ENCODE results near the gene TSC22D2.

Gene TSC22D2

DNA sequence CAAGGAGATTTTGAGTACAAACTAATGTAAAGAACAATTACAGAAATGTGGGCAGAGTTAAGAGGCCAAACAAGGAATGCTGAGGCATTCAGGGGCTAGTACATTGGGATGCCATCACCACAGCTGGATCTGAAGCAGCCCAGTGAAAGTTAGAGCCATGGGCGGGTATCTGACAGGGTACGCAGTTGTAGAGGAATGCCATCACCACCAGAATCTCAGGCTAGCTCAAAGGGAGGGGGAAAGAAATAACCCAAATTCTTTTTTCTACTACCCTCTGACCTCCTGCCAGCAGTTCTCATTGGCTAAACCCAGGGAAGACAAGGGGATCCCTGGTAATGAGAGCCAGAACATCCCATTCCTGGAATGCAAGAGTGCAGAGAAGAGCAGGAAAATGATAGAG, 9.0 kb upstream of the TSC22D2 start:
- Mint-ChIP-seq H3K4me3 (no peak overlapping the region), H3K27ac (no peak overlapping the region)

DNA sequence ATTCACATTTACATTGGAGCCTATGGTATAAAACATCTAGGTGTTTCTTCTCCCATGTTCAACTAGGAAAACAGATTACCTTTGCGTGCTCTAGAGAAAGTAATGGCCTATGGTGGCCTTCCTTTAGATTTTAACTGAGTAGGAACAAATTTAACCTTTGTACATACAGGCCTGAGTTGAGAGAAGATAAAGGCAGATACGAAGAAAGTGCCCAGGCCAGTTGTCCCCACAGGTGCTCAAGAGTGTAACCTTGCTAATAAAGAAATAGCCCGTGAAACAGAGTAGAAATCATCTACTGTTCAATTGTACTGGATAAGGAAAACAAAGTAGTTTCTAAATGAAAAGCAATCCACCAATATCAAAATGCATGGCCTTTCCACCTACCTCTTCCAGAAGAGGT, 6.8 kb upstream of the TSC22D2 start:
- no peak overlapping the region for H3K27ac Mint-ChIP-seq
- peaks cover 3% of the 10 kb centered on the region for H3K36me3 Mint-ChIP-seq
- H3K4me3 Mint-ChIP-seq = no peak overlapping the region
- no peaks in the 10 kb centered on the region for H3K9me3 Mint-ChIP-seq (ENCODE audit: low read depth)
- H3K27me3 Mint-ChIP-seq = no peaks in the 10 kb centered on the region
- H3K4me1 Mint-ChIP-seq (ENCODE audit: low read depth) = no peaks in the 10 kb centered on the region

More for the DNA sequence above, 9.0 kb upstream of the TSC22D2 start:
- Mint-ChIP-seq H3K27me3 (no peaks in the 10 kb centered on the region), H3K36me3 (peaks cover 3% of the 10 kb centered on the region), H3K9me3 (ENCODE audit: low read depth) (no peaks in the 10 kb centered on the region), H3K4me1 (ENCODE audit: low read depth) (no peaks in the 10 kb centered on the region)

DNA sequence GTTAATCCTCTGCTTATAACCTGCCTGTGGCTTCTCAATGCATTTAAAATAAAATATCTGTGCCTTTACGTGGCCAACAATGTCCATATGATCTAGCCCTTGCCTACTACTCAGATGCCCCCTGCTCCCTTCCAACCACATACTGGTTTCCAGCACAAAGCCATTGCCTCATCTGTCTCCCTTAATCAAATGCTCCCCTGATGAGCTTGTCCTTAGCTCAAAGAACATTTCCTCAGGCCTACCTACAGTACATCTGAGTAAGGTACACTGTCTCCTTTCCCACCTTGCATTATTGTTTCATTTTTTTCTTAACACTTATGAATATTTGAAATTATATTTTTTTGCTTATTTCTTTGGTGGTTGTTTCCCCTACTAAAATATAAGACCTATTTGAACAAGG, 5.9 kb upstream of the TSC22D2 start:
- peaks cover 9% of the 10 kb centered on the region for H3K4me1 Mint-ChIP-seq (ENCODE audit: low read depth)
- no peaks in the 10 kb centered on the region for H3K27me3 Mint-ChIP-seq
- no peak overlapping the region for H3K4me3 Mint-ChIP-seq

DNA sequence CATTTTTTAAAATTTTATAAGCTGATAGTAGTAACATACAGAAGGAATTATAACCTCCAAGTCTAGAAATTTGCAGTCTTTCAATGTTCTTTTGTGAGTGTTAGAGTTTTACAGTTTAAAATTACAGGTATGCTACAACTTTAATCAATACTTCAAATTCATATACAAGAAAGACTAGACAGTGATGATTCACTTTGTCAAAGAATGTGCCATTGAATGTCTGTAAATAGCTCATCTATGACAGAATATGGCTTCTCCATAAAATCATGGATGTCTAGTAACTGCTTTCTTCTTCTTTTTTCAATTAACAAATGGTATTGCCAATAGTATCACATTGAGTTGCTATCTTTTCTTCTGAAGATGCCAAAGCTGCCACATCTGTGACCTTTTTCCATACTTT, 4.1 kb upstream of the TSC22D2 start:
- Mint-ChIP-seq H3K4me1 (ENCODE audit: low read depth) (peaks cover 16% of the 10 kb centered on the region), H3K27ac (no peak overlapping the region), H3K27me3 (no peaks in the 10 kb centered on the region), H3K36me3 (no peaks in the 10 kb centered on the region), H3K9me3 (ENCODE audit: low read depth) (no peaks in the 10 kb centered on the region), H3K4me3 (no peak overlapping the region)

More for the DNA sequence above, 5.9 kb upstream of the TSC22D2 start:
- no peak overlapping the region for H3K27ac Mint-ChIP-seq
- peaks cover 3% of the 10 kb centered on the region for H3K36me3 Mint-ChIP-seq
- H3K9me3 Mint-ChIP-seq (ENCODE audit: low read depth) = no peaks in the 10 kb centered on the region

DNA sequence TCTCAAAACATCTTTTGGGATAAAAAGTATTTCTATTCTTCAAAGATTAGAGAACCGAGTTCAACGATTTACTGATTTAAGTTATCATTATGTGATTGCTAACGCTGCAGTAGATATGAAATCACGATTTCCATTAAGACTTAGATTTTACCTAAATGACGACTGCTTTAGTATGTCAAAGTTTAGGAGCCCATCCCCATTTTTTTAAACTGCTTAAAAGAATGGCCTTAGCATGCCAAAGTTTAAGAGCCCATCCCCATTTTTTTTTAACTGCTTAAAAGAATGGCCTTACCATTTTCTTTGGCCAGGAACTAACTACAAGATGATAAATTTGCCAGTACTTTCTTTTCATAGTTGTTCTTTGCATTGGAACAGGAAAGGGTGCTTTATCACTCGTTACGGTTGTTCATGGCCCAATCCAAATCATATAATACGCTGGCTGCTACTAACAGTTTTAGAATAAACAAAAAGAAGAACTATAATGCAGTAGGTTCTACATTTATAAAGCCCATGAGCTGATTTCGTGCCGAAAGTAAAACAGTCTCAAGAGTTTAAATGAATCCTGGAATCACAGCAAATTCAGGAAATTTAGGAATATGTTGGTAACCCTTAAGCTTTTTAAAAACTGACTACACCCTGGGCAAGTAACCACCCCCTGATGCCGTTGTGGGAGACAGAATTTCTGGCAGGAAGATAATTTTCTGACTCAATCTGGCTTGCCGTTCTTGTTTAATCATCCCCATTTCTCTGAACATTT, 869 bp upstream of the TSC22D2 start:
- H3K9me3 Mint-ChIP-seq (ENCODE audit: low read depth) = no peaks in the 10 kb centered on the region
- no peaks in the 10 kb centered on the region for H3K27me3 Mint-ChIP-seq
- peaks cover 24% of the 10 kb centered on the region for H3K4me1 Mint-ChIP-seq (ENCODE audit: low read depth)
- H3K27ac Mint-ChIP-seq = peak overlapping the region; percentile 98
- H3K36me3 Mint-ChIP-seq = peaks cover 7% of the 10 kb centered on the region
- H3K4me3 Mint-ChIP-seq = peak overlapping the region; percentile 93

DNA sequence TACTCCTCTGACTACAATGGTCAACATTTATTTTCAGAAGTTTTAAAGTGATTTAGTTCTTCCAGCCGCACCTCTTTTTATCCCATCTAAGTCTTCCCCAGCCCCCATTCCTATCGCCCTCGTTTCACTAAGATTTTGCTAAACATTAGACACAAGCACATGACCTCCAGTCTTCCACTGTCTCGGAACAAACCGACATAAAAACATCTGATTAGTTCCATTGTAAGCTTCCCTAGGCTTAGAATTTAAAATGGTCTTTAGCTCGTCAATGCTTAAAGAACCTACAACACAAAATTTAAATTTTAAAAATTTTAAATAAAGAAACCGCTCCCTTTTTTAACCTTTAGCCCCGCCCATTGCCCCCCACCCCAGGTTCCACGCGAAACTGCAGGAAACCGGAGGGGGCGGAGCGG, 284 bp upstream of the TSC22D2 start:
- Mint-ChIP-seq H3K4me3 (peak overlapping the region; percentile 93), H3K4me1 (ENCODE audit: low read depth) (peaks cover 30% of the 10 kb centered on the region), H3K27me3 (no peaks in the 10 kb centered on the region), H3K27ac (peak overlapping the region; percentile 98), H3K36me3 (peaks cover 7% of the 10 kb centered on the region), H3K9me3 (ENCODE audit: low read depth) (no peaks in the 10 kb centered on the region)

DNA sequence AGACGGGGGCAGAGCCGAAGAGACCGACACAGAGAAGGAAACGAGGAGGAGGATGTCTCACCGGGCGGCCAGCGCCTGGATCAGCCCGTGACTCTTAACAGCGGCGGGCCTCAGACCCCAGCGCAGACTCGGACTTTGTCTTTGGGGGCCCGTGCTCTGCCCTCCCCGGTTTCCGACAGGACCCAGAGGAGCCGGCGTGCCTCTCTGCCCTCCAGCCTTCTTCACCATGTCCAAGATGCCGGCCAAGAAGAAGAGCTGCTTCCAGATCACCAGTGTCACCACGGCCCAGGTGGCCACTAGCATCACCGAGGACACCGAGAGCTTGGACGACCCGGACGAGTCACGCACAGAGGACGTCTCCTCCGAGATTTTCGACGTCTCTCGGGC, 1.0 kb downstream of the TSC22D2 start:
- Mint-ChIP-seq H3K4me1 (ENCODE audit: low read depth) (peaks cover 42% of the 10 kb centered on the region), H3K27ac (peak overlapping the region; percentile 93), H3K4me3 (peak overlapping the region; percentile 93), H3K9me3 (ENCODE audit: low read depth) (no peaks in the 10 kb centered on the region), H3K27me3 (no peaks in the 10 kb centered on the region), H3K36me3 (peaks cover 7% of the 10 kb centered on the region)

DNA sequence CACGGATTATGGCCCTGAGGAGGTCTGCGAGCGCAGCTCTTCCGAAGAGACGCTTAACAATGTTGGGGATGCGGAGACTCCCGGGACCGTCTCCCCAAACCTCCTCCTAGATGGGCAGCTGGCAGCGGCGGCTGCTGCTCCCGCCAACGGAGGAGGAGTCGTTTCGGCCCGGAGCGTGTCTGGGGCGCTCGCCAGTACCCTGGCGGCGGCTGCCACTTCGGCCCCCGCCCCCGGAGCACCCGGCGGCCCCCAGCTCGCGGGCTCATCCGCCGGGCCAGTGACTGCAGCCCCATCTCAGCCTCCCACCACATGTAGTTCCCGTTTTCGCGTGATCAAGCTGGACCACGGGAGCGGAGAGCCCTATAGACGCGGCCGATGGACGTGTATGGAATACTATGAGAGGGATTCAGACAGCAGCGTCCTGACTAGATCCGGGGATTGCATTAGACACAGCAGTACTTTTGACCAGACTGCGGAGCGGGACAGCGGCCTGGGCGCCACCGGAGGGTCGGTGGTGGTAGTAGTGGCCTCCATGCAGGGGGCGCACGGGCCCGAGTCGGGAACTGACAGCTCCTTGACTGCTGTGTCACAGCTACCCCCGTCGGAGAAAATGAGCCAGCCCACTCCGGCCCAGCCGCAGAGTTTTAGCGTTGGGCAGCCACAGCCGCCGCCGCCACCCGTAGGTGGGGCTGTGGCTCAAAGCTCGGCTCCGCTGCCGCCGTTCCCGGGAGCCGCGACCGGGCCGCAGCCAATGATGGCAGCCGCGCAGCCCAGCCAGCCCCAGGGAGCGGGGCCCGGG, 1.6 kb downstream of the TSC22D2 start:
- Mint-ChIP-seq H3K9me3 (ENCODE audit: low read depth) (no peaks in the 10 kb centered on the region), H3K27ac (peak overlapping the region; percentile 93), H3K27me3 (no peaks in the 10 kb centered on the region), H3K4me3 (peak overlapping the region; percentile 93), H3K4me1 (ENCODE audit: low read depth) (peaks cover 48% of the 10 kb centered on the region), H3K36me3 (peaks cover 7% of the 10 kb centered on the region)

DNA sequence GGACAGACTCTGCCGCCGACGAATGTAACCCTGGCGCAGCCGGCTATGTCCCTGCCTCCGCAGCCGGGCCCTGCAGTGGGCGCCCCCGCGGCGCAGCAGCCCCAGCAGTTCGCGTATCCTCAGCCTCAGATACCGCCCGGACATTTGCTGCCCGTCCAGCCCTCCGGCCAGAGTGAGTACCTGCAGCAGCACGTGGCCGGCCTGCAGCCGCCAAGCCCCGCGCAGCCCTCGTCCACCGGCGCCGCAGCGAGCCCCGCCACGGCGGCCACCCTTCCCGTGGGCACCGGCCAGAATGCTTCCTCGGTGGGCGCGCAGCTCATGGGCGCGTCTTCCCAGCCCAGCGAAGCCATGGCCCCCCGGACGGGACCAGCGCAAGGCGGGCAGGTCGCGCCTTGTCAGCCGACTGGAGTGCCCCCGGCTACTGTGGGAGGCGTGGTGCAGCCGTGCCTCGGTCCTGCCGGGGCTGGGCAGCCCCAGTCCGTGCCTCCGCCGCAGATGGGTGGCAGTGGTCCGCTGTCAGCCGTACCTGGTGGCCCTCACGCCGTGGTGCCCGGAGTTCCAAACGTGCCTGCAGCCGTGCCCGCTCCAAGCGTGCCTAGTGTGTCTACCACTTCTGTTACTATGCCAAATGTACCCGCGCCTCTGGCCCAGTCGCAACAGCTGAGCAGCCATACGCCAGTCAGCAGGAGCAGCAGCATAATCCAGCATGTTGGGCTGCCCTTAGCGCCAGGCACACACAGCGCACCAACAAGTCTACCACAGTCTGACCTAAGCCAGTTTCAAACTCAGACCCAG, 2.4 kb downstream of the TSC22D2 start:
- Mint-ChIP-seq H3K4me3 (peak overlapping the region; percentile 93), H3K27ac (peak overlapping the region; percentile 77), H3K27me3 (no peaks in the 10 kb centered on the region), H3K9me3 (ENCODE audit: low read depth) (no peaks in the 10 kb centered on the region), H3K36me3 (peaks cover 7% of the 10 kb centered on the region), H3K4me1 (ENCODE audit: low read depth) (peaks cover 56% of the 10 kb centered on the region)

DNA sequence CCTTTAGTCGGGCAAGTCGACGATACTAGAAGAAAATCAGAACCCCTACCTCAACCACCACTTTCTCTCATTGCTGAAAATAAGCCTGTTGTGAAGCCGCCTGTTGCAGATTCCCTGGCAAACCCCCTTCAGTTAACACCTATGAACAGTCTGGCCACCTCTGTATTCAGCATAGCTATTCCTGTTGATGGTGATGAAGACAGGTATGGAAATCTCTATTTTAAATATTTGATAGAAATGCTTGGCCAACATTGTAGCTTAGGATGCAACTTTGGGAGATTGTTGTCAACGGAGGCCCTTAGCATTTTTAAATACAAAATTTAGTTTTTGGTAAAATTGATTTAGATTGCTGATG, 3.0 kb downstream of the TSC22D2 start:
- H3K36me3 Mint-ChIP-seq = peaks cover 7% of the 10 kb centered on the region
- peaks cover 61% of the 10 kb centered on the region for H3K4me1 Mint-ChIP-seq (ENCODE audit: low read depth)
- no peaks in the 10 kb centered on the region for H3K9me3 Mint-ChIP-seq (ENCODE audit: low read depth)
- H3K27me3 Mint-ChIP-seq = no peaks in the 10 kb centered on the region
- peak overlapping the region; percentile 93 for H3K4me3 Mint-ChIP-seq
- peak overlapping the region; percentile 77 for H3K27ac Mint-ChIP-seq

DNA sequence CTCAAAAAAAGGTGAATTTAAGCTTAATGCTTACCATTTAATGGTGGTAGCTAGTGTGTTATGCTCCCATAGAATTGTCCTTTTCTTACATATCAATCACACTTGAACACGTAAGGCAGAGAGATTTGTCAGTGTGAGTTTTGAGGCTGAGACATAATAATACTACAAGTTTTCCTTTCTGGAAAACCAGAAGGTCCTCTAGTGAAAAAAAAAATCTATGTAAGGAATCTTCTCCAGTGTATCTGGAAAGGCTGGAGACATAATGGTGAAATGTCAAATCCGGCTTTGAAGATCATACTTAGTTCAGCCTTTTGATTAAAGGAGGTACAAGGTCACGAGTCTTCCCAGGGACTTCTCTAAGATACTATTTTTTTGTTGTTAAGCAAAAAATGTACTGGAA, 3.4 kb downstream of the TSC22D2 start:
- no peaks in the 10 kb centered on the region for H3K27me3 Mint-ChIP-seq
- peaks cover 63% of the 10 kb centered on the region for H3K4me1 Mint-ChIP-seq (ENCODE audit: low read depth)
- no peaks in the 10 kb centered on the region for H3K9me3 Mint-ChIP-seq (ENCODE audit: low read depth)
- H3K36me3 Mint-ChIP-seq = peaks cover 7% of the 10 kb centered on the region
- H3K27ac Mint-ChIP-seq = no peak overlapping the region
- H3K4me3 Mint-ChIP-seq = peak overlapping the region; percentile 93

DNA sequence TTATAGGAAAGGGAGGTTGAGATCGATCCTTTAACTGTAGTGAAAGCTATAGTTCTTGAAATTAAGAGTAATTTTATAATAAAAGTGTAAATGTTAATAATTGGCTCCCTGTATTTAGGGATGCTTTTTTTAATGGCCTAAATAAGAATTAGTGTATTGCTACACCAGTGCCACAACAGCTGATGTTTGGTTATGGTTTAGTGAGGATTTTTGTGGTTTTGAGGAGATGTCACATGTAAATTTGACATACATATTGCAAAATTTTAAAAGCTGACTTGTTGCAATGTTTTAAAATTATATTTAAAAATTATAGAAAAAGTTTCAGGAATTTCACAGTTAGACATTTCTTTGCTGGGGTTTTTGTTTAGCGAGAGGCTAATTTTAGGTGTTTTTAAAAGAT, 3.9 kb downstream of the TSC22D2 start:
- H3K9me3 Mint-ChIP-seq (ENCODE audit: low read depth) = no peaks in the 10 kb centered on the region
- H3K36me3 Mint-ChIP-seq = peaks cover 7% of the 10 kb centered on the region
- no peaks in the 10 kb centered on the region for H3K27me3 Mint-ChIP-seq
- H3K4me1 Mint-ChIP-seq (ENCODE audit: low read depth) = peaks cover 61% of the 10 kb centered on the region
- H3K27ac Mint-ChIP-seq = no peak overlapping the region
- peak overlapping the region; percentile 93 for H3K4me3 Mint-ChIP-seq

DNA sequence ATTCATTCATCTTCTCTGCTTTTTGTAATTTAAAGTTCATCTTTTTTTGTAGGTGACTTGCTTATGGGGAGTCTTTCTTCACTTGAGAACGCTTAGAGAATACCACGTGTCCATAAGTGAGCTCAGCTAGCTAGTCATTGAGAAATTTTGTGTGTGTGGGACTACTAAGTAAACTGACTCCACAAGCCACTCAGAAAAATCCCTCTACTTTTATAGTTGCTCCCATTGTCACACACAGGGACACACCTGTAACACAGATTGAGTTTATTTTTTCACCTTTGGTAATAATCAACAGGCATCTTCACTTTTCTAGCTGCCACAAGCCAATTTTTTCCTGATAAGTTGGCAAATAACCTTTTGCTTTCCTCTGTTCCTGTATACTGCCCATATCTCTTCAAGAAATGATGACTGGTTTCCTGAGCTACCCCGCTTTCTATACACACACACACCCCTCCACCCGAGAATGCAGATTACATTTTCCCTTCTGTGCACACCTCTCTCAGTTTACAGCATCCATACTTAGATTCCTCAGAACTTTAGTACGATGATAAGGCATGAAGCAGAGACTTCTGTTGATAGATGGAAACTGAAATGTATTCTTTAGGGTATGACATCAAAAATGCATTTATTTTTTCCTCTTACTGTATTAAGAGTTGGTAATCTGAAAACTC, 4.6 kb downstream of the TSC22D2 start:
- Mint-ChIP-seq H3K27ac (peak overlapping the region; percentile 36), H3K4me1 (ENCODE audit: low read depth) (peaks cover 61% of the 10 kb centered on the region), H3K36me3 (peaks cover 7% of the 10 kb centered on the region), H3K27me3 (no peaks in the 10 kb centered on the region), H3K4me3 (peak overlapping the region; percentile 93), H3K9me3 (ENCODE audit: low read depth) (no peaks in the 10 kb centered on the region)

DNA sequence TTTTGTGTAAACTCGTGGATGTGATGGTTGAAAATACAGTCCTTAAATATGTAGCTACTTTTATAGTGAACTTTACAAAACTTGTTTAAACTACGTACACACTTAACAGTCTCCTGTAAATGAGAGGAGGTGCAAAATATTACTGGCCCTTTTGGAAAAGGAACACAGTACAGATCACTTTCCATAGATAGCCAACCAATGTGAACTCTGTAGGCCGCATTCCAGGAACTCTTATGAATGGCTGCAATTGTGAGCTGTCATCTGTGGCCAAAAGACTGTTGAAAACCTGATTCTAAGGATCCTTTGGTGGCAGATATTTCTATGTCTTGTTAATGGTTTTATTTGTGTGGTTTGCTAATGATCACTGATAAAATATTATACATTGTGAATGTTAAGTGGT, 6.2 kb downstream of the TSC22D2 start:
- Mint-ChIP-seq H3K4me1 (ENCODE audit: low read depth) (peaks cover 71% of the 10 kb centered on the region), H3K27ac (no peak overlapping the region), H3K27me3 (no peaks in the 10 kb centered on the region), H3K9me3 (ENCODE audit: low read depth) (no peaks in the 10 kb centered on the region), H3K36me3 (peaks cover 7% of the 10 kb centered on the region), H3K4me3 (peak overlapping the region; percentile 93)
